ENCODE results near the gene GRWD1. TPM values are rescaled to one million over a fixed set of nuclear protein-coding genes. Genes with fewer than 3 reads are reported as not detected.
A peak's percentile ranks its signal among the peaks of the same experiment; 100 is the strongest.

Gene GRWD1
- total RNA-seq, 3 donors from 2014 or later: 19.7 to 26.8 (median 24.3) TPM

DNA sequence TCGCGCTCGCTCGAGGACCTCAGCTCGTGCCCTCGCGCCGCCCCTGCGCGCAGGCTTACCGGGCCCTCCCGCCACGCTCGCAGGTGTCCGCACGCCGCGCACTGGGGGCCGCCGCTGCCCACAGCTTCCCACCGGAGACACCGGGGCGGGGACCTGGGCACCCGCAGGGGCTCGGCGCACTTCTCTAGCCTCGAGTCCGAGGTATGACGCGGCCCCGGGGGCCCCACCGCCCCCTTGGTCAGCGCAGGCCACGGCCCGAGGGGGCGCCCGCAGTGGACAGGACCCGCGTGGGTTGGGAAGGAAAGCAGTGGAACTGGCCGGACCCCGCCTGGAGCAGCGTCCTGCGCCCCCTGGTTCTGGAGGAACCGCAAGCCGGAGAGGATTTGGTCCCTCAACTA lies 2.1 kb upstream of the GRWD1 start:
- H3K36me3 ChIP-seq (ENCODE audit: low read depth): no peaks in the 10 kb centered on the region
- no peak for ATAC-seq
- intact Hi-C loops (cut with DNase I, micrococcal nuclease): no loop called here
- TF ChIP-seq, protein P1, sequence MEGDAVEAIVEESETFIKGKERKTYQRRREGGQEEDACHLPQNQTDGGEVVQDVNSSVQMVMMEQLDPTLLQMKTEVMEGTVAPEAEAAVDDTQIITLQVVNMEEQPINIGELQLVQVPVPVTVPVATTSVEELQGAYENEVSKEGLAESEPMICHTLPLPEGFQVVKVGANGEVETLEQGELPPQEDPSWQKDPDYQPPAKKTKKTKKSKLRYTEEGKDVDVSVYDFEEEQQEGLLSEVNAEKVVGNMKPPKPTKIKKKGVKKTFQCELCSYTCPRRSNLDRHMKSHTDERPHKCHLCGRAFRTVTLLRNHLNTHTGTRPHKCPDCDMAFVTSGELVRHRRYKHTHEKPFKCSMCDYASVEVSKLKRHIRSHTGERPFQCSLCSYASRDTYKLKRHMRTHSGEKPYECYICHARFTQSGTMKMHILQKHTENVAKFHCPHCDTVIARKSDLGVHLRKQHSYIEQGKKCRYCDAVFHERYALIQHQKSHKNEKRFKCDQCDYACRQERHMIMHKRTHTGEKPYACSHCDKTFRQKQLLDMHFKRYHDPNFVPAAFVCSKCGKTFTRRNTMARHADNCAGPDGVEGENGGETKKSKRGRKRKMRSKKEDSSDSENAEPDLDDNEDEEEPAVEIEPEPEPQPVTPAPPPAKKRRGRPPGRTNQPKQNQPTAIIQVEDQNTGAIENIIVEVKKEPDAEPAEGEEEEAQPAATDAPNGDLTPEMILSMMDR (IDR thresholded peaks at IDR 0.05): no peak
- H3K9me3 ChIP-seq: no peaks in the 10 kb centered on the region
- no peak overlapping the region for H3K4me3 ChIP-seq
- peaks cover 17% of the 10 kb centered on the region for H3K4me1 ChIP-seq (ENCODE audit: low read depth)
- no peak for DNase-seq

DNA sequence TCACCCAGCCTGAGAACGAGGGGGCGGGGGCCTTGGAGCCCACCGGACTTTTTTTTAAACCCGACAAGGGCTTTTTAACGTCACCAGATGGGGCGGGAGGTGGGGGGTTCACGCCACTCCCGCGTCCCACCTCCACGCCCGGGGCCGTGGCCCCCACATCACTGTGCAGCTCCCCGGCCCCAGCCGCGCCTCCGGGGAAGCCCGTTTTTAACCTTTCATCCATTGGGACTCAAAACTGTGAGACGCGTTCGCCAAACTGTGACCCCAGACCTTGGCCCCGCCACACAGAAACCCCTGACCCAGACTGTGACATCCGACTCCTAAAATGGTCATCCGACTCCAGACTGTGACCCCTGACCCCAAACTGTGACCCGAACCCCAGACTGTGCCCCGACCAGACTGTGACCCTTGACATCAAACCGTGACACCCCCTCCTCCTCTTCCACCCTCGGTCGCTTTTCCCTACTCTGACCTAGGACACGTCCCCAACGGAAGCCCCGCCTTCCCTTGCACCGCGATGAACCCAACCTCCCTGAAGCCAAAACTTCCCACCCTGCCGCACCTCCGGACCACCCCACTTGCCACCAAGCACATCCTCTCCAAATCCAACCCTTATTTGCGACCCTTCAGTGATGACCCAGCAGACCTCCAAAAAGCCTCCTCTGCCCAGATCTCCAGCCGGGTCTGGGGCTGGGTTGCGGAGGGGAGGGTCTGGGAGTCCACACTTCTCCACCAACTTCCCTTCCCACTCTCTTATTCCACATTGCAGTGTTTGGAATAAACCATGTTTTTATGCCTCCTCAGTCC lies 1.5 kb upstream of the GRWD1 start:
- DNase-seq: no peak
- ATAC-seq: no peak
- Histone ChIP-seq H3K4me1 (ENCODE audit: low read depth) (peaks cover 17% of the 10 kb centered on the region), H3K9me3 (no peaks in the 10 kb centered on the region), H3K4me3 (no peak overlapping the region), H3K36me3 (ENCODE audit: low read depth) (no peaks in the 10 kb centered on the region)
- TF ChIP-seq, protein P1 (IDR thresholded peaks at IDR 0.05): no peak
- intact Hi-C loops (cut with DNase I, micrococcal nuclease): no loop called here

DNA sequence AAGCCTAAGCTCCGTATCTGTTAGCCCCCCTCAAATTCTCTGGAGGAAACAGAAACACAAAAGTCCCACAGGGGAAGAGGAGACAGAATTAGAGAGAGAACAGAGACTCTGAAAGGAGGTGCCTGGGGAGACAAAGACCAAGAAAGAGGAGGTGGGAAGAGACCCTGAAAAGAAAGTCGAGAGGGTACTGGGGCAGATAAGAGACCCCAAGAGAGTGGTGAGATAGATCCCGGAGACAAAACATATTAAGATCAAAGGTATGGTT lies 915 bp upstream of the GRWD1 start:
- TF ChIP-seq, protein P1 (IDR thresholded peaks at IDR 0.05): no peak
- intact Hi-C loops (cut with DNase I, micrococcal nuclease): no loop called here
- no peaks in the 10 kb centered on the region for H3K36me3 ChIP-seq (ENCODE audit: low read depth)
- ATAC-seq: no peak
- no peaks in the 10 kb centered on the region for H3K9me3 ChIP-seq
- H3K4me3 ChIP-seq: peak overlapping the region; percentile 63
- DNase-seq: no peak
- peaks cover 17% of the 10 kb centered on the region for H3K4me1 ChIP-seq (ENCODE audit: low read depth)

DNA sequence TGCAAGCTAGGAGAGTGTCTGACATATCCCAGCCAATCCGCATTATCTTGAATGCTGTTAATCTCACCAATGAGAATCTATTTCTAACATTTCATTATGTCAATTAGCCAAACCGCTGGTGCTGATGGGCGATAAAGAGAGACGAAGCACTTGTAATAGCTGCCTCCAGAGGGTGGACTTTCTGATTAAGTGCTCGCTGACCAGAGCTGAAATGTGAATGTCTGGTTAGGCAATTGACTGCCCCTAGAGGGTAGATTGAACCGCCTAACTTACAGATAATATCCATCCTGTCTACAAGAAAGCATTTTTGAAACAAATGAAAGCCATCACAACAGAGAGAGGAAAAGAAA lies 552 bp upstream of the GRWD1 start:
- peak overlapping the region; percentile 63 for H3K4me3 ChIP-seq
- no peaks in the 10 kb centered on the region for H3K36me3 ChIP-seq (ENCODE audit: low read depth)
- ATAC-seq (peak; percentile 28), DNase-seq (no peak)
- H3K4me1 ChIP-seq (ENCODE audit: low read depth): peaks cover 17% of the 10 kb centered on the region
- TF ChIP-seq, protein P1 (IDR thresholded peaks at IDR 0.05): no peak
- intact Hi-C loops (cut with DNase I, micrococcal nuclease): no loop called here
- no peaks in the 10 kb centered on the region for H3K9me3 ChIP-seq

DNA sequence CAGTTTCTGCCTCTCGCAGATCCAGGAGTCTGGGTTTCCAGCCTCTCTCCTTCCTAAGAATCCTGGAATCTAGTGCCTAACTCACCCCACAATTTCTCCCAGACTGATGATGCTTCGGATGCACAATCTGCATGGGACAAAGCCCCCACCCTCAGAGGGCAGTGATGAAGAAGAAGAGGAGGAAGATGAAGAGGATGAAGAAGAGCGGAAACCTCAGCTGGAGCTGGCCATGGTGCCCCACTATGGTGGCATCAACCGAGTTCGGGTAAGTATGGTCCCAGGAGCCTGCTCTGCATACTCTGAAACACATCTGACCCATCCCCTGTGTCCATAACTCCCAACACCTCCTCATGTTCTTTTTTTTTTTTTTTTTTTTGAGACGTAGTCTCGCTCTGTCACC lies 796 bp downstream of the GRWD1 start:
- Histone ChIP-seq H3K36me3 (ENCODE audit: low read depth) (no peaks in the 10 kb centered on the region), H3K9me3 (no peaks in the 10 kb centered on the region), H3K4me1 (ENCODE audit: low read depth) (peaks cover 17% of the 10 kb centered on the region), H3K4me3 (no peak overlapping the region)
- ATAC-seq: no peak
- DNase-seq: no peak
- TF ChIP-seq, protein P1 (IDR thresholded peaks at IDR 0.05): no peak
- intact Hi-C loops (cut with DNase I, micrococcal nuclease): no loop called here

DNA sequence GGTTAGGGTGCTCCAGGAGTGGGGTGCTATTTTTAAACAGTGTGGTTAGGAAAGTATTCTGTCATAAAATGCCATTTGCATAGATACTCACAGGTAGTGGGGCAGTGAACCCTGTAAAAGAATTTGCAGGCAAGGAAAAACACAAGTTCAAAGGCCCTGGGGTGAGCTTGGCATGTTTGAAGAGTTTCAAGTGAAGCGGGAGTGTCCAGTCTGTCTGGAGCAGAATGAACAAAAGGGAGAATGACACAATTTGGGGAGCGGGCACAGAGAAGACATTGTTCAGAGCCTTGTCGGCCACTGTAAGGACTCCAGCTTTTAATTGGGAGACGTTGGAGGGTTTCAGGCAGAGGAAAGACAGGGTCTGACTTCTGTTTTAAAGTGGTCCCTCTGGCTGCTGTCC lies 2.8 kb downstream of the GRWD1 start:
- TF ChIP-seq, protein P1 (IDR thresholded peaks at IDR 0.05): no peak
- DNase-seq (no peak), ATAC-seq (no peak)
- intact Hi-C loops (cut with DNase I, micrococcal nuclease): no loop called here
- Histone ChIP-seq H3K9me3 (no peaks in the 10 kb centered on the region), H3K4me1 (ENCODE audit: low read depth) (peaks cover 19% of the 10 kb centered on the region), H3K36me3 (ENCODE audit: low read depth) (no peaks in the 10 kb centered on the region), H3K4me3 (no peak overlapping the region)

All from mucosa of descending colon (tissue), 3 donors.